ENCODE data around the gene VEZT. TPM values are rescaled to one million over a fixed set of nuclear protein-coding genes. Genes with fewer than 3 reads are reported as not detected.

VEZT gene
- total RNA-seq, 1 donor from 2014 or later = 89.9 TPM

GRCh38 chr12:95184121-95184520 is 33.5 kb upstream of the VEZT start:
- H3K4me3 Mint-ChIP-seq (ENCODE audit: unreplicated experiment) = no peak overlapping the region
- peaks cover 3% of the 10 kb centered on the region for H3K27me3 Mint-ChIP-seq (ENCODE audit: unreplicated experiment)
- H3K9me3 Mint-ChIP-seq (ENCODE audit: unreplicated experiment) = no peaks in the 10 kb centered on the region
- DNase-seq (ENCODE audit: low spot score) = no peak
- H3K27ac Mint-ChIP-seq (ENCODE audit: unreplicated experiment) = no peak overlapping the region
- peaks cover 5% of the 10 kb centered on the region for H3K36me3 Mint-ChIP-seq (ENCODE audit: low read depth, unreplicated experiment)
- TF ChIP-seq CTCF (IDR thresholded peaks at IDR 0.05; ENCODE audit: unreplicated experiment) = no peak
- H3K4me1 Mint-ChIP-seq (ENCODE audit: unreplicated experiment) = peaks cover 13% of the 10 kb centered on the region

- DNase-seq (ENCODE audit: low spot score) = no peak
- TF ChIP-seq CTCF (IDR thresholded peaks at IDR 0.05; ENCODE audit: unreplicated experiment) = no peak
- no peak overlapping the region for H3K27ac Mint-ChIP-seq (ENCODE audit: unreplicated experiment)
- H3K27me3 Mint-ChIP-seq (ENCODE audit: unreplicated experiment) = peaks cover 3% of the 10 kb centered on the region
- H3K36me3 Mint-ChIP-seq (ENCODE audit: low read depth, unreplicated experiment) = peaks cover 5% of the 10 kb centered on the region
- no peak overlapping the region for H3K4me3 Mint-ChIP-seq (ENCODE audit: unreplicated experiment)
- no peaks in the 10 kb centered on the region for H3K9me3 Mint-ChIP-seq (ENCODE audit: unreplicated experiment)
- peaks cover 13% of the 10 kb centered on the region for H3K4me1 Mint-ChIP-seq (ENCODE audit: unreplicated experiment)
Observed at GRCh38 chr12:95185072-95185471, 32.5 kb upstream of the VEZT start.

GRCh38 chr12:95185854-95186253 is 31.8 kb upstream of the VEZT start:
- TF ChIP-seq CTCF (IDR thresholded peaks at IDR 0.05; ENCODE audit: unreplicated experiment) = no peak
- Mint-ChIP-seq H3K27me3 (ENCODE audit: unreplicated experiment) (peaks cover 3% of the 10 kb centered on the region), H3K36me3 (ENCODE audit: low read depth, unreplicated experiment) (peaks cover 5% of the 10 kb centered on the region), H3K9me3 (ENCODE audit: unreplicated experiment) (no peaks in the 10 kb centered on the region), H3K27ac (ENCODE audit: unreplicated experiment) (no peak overlapping the region), H3K4me1 (ENCODE audit: unreplicated experiment) (peaks cover 13% of the 10 kb centered on the region), H3K4me3 (ENCODE audit: unreplicated experiment) (no peak overlapping the region)
- DNase-seq (ENCODE audit: low spot score) = no peak

- no peak for TF ChIP-seq CTCF (IDR thresholded peaks at IDR 0.05; ENCODE audit: unreplicated experiment)
- Mint-ChIP-seq H3K4me3 (ENCODE audit: unreplicated experiment) (peak overlapping the region; percentile 0), H3K4me1 (ENCODE audit: unreplicated experiment) (peaks cover 18% of the 10 kb centered on the region), H3K9me3 (ENCODE audit: unreplicated experiment) (no peaks in the 10 kb centered on the region), H3K27ac (ENCODE audit: unreplicated experiment) (peak overlapping the region; percentile 81), H3K36me3 (ENCODE audit: low read depth, unreplicated experiment) (peaks cover 10% of the 10 kb centered on the region), H3K27me3 (ENCODE audit: unreplicated experiment) (peaks cover 3% of the 10 kb centered on the region)
- DNase-seq (ENCODE audit: low spot score) = no peak
Observed at GRCh38 chr12:95187865-95188415, 29.7 kb upstream of the VEZT start.

GRCh38 chr12:95191060-95191696 is 26.4 kb upstream of the VEZT start:
- DNase-seq (ENCODE audit: low spot score) = no peak
- Mint-ChIP-seq H3K9me3 (ENCODE audit: unreplicated experiment) (no peaks in the 10 kb centered on the region), H3K27me3 (ENCODE audit: unreplicated experiment) (peaks cover 5% of the 10 kb centered on the region), H3K4me1 (ENCODE audit: unreplicated experiment) (peaks cover 18% of the 10 kb centered on the region), H3K4me3 (ENCODE audit: unreplicated experiment) (no peak overlapping the region), H3K27ac (ENCODE audit: unreplicated experiment) (no peak overlapping the region), H3K36me3 (ENCODE audit: low read depth, unreplicated experiment) (peaks cover 5% of the 10 kb centered on the region)
- TF ChIP-seq CTCF (IDR thresholded peaks at IDR 0.05; ENCODE audit: unreplicated experiment) = no peak

All from endothelial cell (in vitro differentiated cells).